Fibroblast of villous mesenchyme (primary cell): ENCODE results near the gene FBXL17. TPM values are rescaled to one million over a fixed set of nuclear protein-coding genes. Genes with fewer than 3 reads are reported as not detected.
"Not testable (repeated sequence)": the region's sequence is repeated elsewhere in the genome, so short reads cannot be mapped to it uniquely, and the experiment has no call there.

Experiments
- DNase-seq: peaks from one replicate; pipeline ENCODE4 v3.0.0-alpha.2; 2010; ENCODE audit warnings: low read depth
- H3K4me3 ChIP-seq: 2 replicates; pipeline ENCODE4 v1.5.1; 2011; ENCODE audit warnings: low read depth, mild to moderate bottlenecking, low read length
- total RNA-seq: library from RNA; depleted of rRNA; stranded (reverse); fragments of >200 nt; gene quantifications from 2 replicates; pipeline ENCODE4 v1.2.3, GENCODE V29; 2012
- TF ChIP-seq, protein P1 (sequence below): IDR thresholded peaks from 2 replicates; pipeline ENCODE4 v1.5.1; 2012; ENCODE audit warnings: low read depth, mild to moderate bottlenecking, low read length; ENCODE audit not compliant: insufficient read depth

Gene FBXL17
- total RNA-seq, 1 donor = 20.3 TPM

DNA sequence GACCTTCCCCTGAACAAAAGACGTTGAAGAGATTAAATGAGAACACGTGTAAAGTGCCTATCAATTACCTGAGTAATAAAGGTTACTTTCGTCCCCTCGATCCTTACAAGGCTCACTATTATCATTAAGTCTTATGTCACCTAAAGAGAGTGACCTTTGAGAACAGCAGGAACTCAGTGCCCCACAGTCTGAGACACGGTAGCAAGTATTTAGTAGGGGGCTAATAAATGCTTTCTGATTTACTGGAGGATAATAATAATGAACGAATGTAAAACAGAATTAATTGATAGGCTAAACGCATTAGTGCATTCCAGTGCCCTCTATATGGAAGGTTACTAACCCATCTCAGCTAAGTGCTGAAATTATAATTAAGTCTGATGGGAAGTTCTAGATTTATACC is 199.9 kb downstream of the FBXL17 start:
- DNase-seq = no peak
- TF ChIP-seq, protein P1, sequence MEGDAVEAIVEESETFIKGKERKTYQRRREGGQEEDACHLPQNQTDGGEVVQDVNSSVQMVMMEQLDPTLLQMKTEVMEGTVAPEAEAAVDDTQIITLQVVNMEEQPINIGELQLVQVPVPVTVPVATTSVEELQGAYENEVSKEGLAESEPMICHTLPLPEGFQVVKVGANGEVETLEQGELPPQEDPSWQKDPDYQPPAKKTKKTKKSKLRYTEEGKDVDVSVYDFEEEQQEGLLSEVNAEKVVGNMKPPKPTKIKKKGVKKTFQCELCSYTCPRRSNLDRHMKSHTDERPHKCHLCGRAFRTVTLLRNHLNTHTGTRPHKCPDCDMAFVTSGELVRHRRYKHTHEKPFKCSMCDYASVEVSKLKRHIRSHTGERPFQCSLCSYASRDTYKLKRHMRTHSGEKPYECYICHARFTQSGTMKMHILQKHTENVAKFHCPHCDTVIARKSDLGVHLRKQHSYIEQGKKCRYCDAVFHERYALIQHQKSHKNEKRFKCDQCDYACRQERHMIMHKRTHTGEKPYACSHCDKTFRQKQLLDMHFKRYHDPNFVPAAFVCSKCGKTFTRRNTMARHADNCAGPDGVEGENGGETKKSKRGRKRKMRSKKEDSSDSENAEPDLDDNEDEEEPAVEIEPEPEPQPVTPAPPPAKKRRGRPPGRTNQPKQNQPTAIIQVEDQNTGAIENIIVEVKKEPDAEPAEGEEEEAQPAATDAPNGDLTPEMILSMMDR = no peak
- no peak overlapping the region for H3K4me3 ChIP-seq

DNA sequence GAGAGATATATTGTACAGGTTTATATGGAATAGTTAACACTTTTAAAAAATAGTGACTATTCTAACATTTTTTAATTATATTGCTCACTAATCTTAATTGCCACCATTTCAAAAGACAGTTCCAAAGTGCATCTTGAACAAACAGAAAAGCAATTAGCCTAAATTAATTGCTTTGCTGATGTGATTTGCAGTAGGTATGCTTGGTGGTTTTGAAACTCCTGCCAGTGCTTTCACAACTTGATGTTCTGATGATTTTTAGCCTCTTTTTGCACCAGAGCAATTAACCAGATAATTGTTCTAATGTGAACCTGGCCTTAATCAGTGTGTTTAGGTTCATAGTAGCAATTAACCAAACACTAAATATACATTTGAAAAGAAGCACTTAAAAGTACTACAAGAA is 207.6 kb downstream of the FBXL17 start:
- DNase-seq = no peak
- TF ChIP-seq, protein P1 = no peak
- H3K4me3 ChIP-seq = no peak overlapping the region

DNA sequence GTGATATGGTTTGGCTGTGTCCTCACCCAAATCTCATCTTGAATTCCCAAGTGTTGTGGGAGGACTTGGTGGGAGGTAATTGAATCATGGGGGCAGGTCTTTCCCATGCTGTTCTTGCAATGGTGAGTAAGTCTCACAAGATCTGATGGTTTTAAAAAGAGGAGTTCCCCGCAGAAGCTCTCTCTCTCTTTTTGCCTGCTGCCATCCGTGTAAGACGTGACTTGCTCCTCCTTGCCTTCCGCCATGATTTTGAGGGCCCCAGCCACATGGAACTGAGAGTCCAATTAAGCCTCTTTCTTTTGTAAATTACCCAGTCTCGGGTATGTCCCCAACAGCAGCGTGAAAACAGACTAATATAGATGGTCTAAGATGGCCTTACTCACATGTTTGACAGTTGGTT is 210.1 kb downstream of the FBXL17 start:
- H3K4me3 ChIP-seq = no peak overlapping the region
- TF ChIP-seq, protein P1 = no peak
- no peak for DNase-seq

DNA sequence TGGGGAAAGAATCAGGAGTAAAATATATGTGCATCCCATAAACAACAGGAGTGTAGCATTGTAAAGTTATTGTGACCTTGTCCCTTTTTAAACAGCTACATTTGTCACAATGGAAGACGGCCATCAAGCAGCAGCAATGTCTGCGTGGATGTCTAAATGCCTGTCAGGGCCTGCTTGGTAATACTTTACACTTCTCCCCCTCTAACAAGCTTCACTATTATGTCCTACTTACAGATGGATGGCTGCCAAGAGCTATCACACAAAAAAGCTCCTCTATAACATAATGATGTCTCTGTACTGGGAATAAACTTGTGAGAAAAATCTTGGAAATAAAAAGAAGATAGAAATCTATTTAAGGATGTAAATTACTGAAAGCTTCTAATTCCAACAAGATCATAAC is 213.0 kb downstream of the FBXL17 start:
- TF ChIP-seq, protein P1 = no peak
- no peak for DNase-seq
- H3K4me3 ChIP-seq = no peak overlapping the region

DNA sequence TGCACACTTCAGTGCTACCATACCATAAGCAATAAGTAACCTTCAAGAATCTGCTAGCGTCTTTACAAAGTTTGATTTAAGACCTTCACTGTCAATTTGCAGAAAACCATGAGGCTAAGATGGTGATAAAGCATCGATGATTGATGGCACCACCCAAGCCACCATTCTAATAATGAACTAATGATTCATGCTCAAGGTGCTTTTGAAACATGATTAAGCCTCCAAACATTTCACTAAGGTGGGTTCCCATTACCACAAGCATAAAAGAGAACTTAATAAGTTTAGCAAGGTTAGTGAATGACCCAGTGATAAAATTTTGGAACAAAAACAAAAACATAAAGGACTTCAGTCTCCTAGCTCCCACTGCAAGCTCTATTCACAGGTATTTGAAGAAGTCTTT is 214.7 kb downstream of the FBXL17 start:
- H3K4me3 ChIP-seq = no peak overlapping the region
- TF ChIP-seq, protein P1 = no peak
- no peak for DNase-seq

DNA sequence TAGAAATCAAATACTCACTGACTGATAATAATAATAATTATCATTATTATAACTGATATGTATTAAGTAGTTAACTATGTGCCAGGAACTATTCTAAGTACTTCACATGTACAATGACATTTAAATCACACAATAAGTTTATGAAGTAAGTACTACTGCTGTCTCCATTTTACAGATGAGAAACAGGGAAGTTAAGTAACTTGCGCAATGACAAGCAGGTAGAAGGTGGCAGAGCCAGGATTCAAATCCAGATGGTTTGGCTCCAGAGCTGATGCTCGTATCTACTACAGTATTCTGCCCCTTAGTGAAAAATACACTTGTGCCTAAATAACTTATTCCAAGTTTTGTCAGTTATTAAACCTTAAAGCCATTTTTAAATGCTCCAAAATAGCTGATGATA is 217.3 kb downstream of the FBXL17 start:
- DNase-seq = no peak
- TF ChIP-seq, protein P1 = no peak
- H3K4me3 ChIP-seq = no peak overlapping the region

DNA sequence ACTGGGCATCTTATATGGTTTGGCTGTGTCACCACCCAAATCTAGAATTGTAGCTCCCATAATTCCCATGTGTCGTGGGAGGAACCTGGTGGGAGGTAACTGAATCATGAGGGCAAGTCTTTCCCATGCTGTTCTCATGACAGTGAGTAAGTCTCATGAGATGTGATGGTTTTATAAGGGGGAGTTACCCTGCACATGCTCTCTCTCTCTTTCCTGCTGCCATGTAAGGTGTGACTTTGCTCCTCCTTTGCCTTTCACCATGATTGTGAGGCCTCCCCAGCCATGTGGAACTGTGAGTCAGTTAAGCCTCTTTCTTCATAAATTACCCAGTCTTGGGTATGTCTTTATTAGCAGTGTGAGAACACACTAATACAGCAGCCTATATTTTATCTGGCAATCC is 229.0 kb downstream of the FBXL17 start:
- not testable (repeated sequence) for H3K4me3 ChIP-seq, DNase-seq
